ENCODE measurements around the gene SS18. TPM values are rescaled to one million over a fixed set of nuclear protein-coding genes. Genes with fewer than 3 reads are reported as not detected.

Gene SS18
- total and polyA plus RNA-seq, 4 donors, result 32.2 to 153 (median 48.9) TPM

GRCh38 chr18:25990473-25990872 is 99.9 kb downstream of the SS18 start:
- Histone ChIP-seq H3K4me3 (no peak overlapping the region), H3K4me1 (ENCODE audit: control insufficient read depth in 5 of 5, insufficient read depth in 5 of 5, low read length in 5 of 5) (no peaks in the 10 kb centered on the region), H3K36me3 (ENCODE audit: control insufficient read depth in 4 of 4, insufficient read depth in 4 of 4, low read length in 4 of 4) (no peaks in the 10 kb centered on the region), H3K9me3 (ENCODE audit: control insufficient read depth in 4 of 4, insufficient read depth in 3 of 4, low read length in 3 of 4) (no peaks in the 10 kb centered on the region), H3K27ac (ENCODE audit: low read depth in 1 of 2, low read length in 1 of 2) (no peak overlapping the region), H3K9ac (ENCODE audit: insufficient read depth in 1 of 2, low read length in 2 of 2) (no peak overlapping the region), H3K27me3 (ENCODE audit: control insufficient read depth in 3 of 3, insufficient read depth in 3 of 3, low read length in 2 of 3) (no peaks in the 10 kb centered on the region)
- DNase-seq (no peak), ATAC-seq (ENCODE audit: insufficient read depth, low FRiP score) (no peak)
- TF ChIP-seq CTCF (IDR thresholded peaks at IDR 0.05; ENCODE audit: control extremely low read depth, extremely low read depth), result no peak
- WGBS, 2 donors, result 82 to 89% methylated on average over 8 of the region's 8 CpGs

GRCh38 chr18:25985707-25986394 is 104.6 kb downstream of the SS18 start:
- no peak for ATAC-seq (ENCODE audit: insufficient read depth, low FRiP score)

GRCh38 chr18:25983730-25984129 is 106.7 kb downstream of the SS18 start:
- no peak for TF ChIP-seq CTCF (IDR thresholded peaks at IDR 0.05; ENCODE audit: control extremely low read depth, extremely low read depth)
- no peak overlapping the region for H3K27ac ChIP-seq (ENCODE audit: low read depth in 1 of 2, low read length in 1 of 2)
- no peaks in the 10 kb centered on the region for H3K27me3 ChIP-seq (ENCODE audit: control insufficient read depth in 3 of 3, insufficient read depth in 3 of 3, low read length in 2 of 3)
- peaks cover 0 to 8% (median 0%) of the 10 kb centered on the region in 5 donors for H3K4me1 ChIP-seq (ENCODE audit: control insufficient read depth in 5 of 5, insufficient read depth in 5 of 5, low read length in 5 of 5)
- H3K9ac ChIP-seq (ENCODE audit: insufficient read depth in 1 of 2, low read length in 2 of 2), result no peak overlapping the region
- WGBS, 2 donors, result 96 to 100% methylated on average over 2 of the region's 2 CpGs
- DNase-seq, result no peak
- H3K4me3 ChIP-seq, result no peak overlapping the region
- H3K36me3 ChIP-seq (ENCODE audit: control insufficient read depth in 4 of 4, insufficient read depth in 4 of 4, low read length in 4 of 4), result no peaks in the 10 kb centered on the region
- no peak for ATAC-seq (ENCODE audit: insufficient read depth, low FRiP score)
- H3K9me3 ChIP-seq (ENCODE audit: control insufficient read depth in 4 of 4, insufficient read depth in 3 of 4, low read length in 3 of 4), result no peaks in the 10 kb centered on the region

More at GRCh38 chr18:25985707-25986394, 104.6 kb downstream of the SS18 start:
- no peak for TF ChIP-seq CTCF (IDR thresholded peaks at IDR 0.05; ENCODE audit: control extremely low read depth, extremely low read depth)
- no peak for DNase-seq
- Histone ChIP-seq H3K9me3 (ENCODE audit: control insufficient read depth in 4 of 4, insufficient read depth in 3 of 4, low read length in 3 of 4) (no peaks in the 10 kb centered on the region), H3K4me1 (ENCODE audit: control insufficient read depth in 5 of 5, insufficient read depth in 5 of 5, low read length in 5 of 5) (no peaks in the 10 kb centered on the region), H3K27ac (ENCODE audit: low read depth in 1 of 2, low read length in 1 of 2) (no peak overlapping the region), H3K27me3 (ENCODE audit: control insufficient read depth in 3 of 3, insufficient read depth in 3 of 3, low read length in 2 of 3) (no peaks in the 10 kb centered on the region), H3K4me3 (no peak overlapping the region), H3K9ac (ENCODE audit: insufficient read depth in 1 of 2, low read length in 2 of 2) (no peak overlapping the region), H3K36me3 (ENCODE audit: control insufficient read depth in 4 of 4, insufficient read depth in 4 of 4, low read length in 4 of 4) (no peaks in the 10 kb centered on the region)
- whole genome bisulfite sequencing, 2 donors, result 39 to 74% methylated on average over 1 of the region's 1 CpG

- no peak for TF ChIP-seq CTCF (IDR thresholded peaks at IDR 0.05; ENCODE audit: control extremely low read depth, extremely low read depth)
- H3K27ac ChIP-seq (ENCODE audit: low read depth in 1 of 2, low read length in 1 of 2), result no peak overlapping the region
- no peak overlapping the region for H3K9ac ChIP-seq (ENCODE audit: insufficient read depth in 1 of 2, low read length in 2 of 2)
- peaks cover 0 to 8% (median 0%) of the 10 kb centered on the region in 5 donors for H3K4me1 ChIP-seq (ENCODE audit: control insufficient read depth in 5 of 5, insufficient read depth in 5 of 5, low read length in 5 of 5)
- H3K9me3 ChIP-seq (ENCODE audit: control insufficient read depth in 4 of 4, insufficient read depth in 3 of 4, low read length in 3 of 4), result no peaks in the 10 kb centered on the region
- H3K27me3 ChIP-seq (ENCODE audit: control insufficient read depth in 3 of 3, insufficient read depth in 3 of 3, low read length in 2 of 3), result no peaks in the 10 kb centered on the region
- 88 to 90% methylated on average over 3 of the region's 3 CpGs for WGBS, 2 donors
- ATAC-seq (ENCODE audit: insufficient read depth, low FRiP score) (no peak), DNase-seq (no peak)
- no peak overlapping the region for H3K4me3 ChIP-seq
- H3K36me3 ChIP-seq (ENCODE audit: control insufficient read depth in 4 of 4, insufficient read depth in 4 of 4, low read length in 4 of 4), result no peaks in the 10 kb centered on the region
Observed at GRCh38 chr18:25982961-25983360, 107.5 kb downstream of the SS18 start.

All from lung (tissue), 12 donors.